K562 (cell line): ENCODE data around the gene ERF. TPM values are rescaled to one million over a fixed set of nuclear protein-coding genes. Genes with fewer than 3 reads are reported as not detected.

Experiments
- ATAC-seq: fragments of 200-7000 bp; cut with Tn5 transposase; 3 replicates; pipeline ENCODE4 v1.9.1; 2020; ENCODE audit warnings: moderate library complexity
- BruUV-seq: library from RNA; stranded (reverse); fragments of 400-500 nt; replicated peaks from 2 replicates; lab custom pipeline; 2021; lab: Mats Ljungman, UMichigan
- CTCF ChIA-PET: fragments of 300-600 bp; formaldehyde crosslinking; extraction: SDS; loops from one replicate; lab custom pipeline; 2021; ENCODE audit warnings: low intra/inter-chr PET ratio; lab: Yijun Ruan, JAX
- POLR2A ChIA-PET: fragments of 300-600, 350-650 bp; sonication (Branson Sonifier 250); formaldehyde crosslinking; extraction: SDS; loops from one replicate; lab custom pipeline; 2021; ENCODE audit warnings: antibody characterized with exemption, inconsistent platforms; lab: Yijun Ruan, JAX
- DNase-seq, 4 experiments: peaks; one replicate each; pipeline versions ENCODE4 v3.0.0 to v3.0.0-alpha.2; 2011 to 2018; ENCODE audit warnings: low spot score in 3 of 4, mixed read lengths in 3 of 4; ENCODE audit errors: extremely low read depth in 1 of 4
- FAIRE-seq: peaks from 2 replicates; lab custom pipeline; 2011; peaks lifted over from hg19 to GRCh38; lab: Jason Lieb, UNC
- H2AFZ ChIP-seq: 2 replicates; pipeline ENCODE4 v1.6.0; 2011; ENCODE audit warnings: low read depth, low read length, control low read depth, inconsistent platforms
- H3K27ac ChIP-seq: fragments of 200-600 bp; 3 replicates; pipeline ENCODE4 v1.8.0; 2011; ENCODE audit warnings: low read depth, mild to moderate bottlenecking, control low read depth, inconsistent platforms, low read length, moderate library complexity, mixed read lengths; ENCODE audit errors: extremely low read depth
- H3K27me3 ChIP-seq, 2 experiments: fragments of 300-600 bp in 1 of 2; 2 replicates in 1 of 2; 3 replicates in 1 of 2; pipeline versions ENCODE4 v1.6.0 to v1.8.0; 2011; ENCODE audit warnings: inconsistent platforms in 2 of 2, low read length in 2 of 2, mild to moderate bottlenecking in 1 of 2, mixed read lengths in 1 of 2, moderate library complexity in 1 of 2; ENCODE audit not compliant: control insufficient read depth in 2 of 2, insufficient read depth in 2 of 2
- H3K36me3 ChIP-seq: fragments of 300-600 bp; 3 replicates; pipeline ENCODE4 v1.8.0; 2011; ENCODE audit warnings: mild to moderate bottlenecking, low read length, inconsistent platforms; ENCODE audit not compliant: control insufficient read depth, insufficient read depth
- H3K4me1 ChIP-seq, 2 experiments: fragments of 200-600 bp in 1 of 2; replicated peaks in 1 of 2; 2 replicates in 1 of 2; 3 replicates in 1 of 2; pipeline versions ENCODE4 v1.5.1 to v1.8.0; 2011; ENCODE audit warnings: inconsistent platforms in 2 of 2, low read length in 2 of 2, mild to moderate bottlenecking in 1 of 2, mixed read lengths in 1 of 2, moderate library complexity in 1 of 2; ENCODE audit not compliant: control insufficient read depth in 2 of 2, insufficient read depth in 2 of 2
- H3K4me2 ChIP-seq: 2 replicates; pipeline ENCODE4 v1.6.1; 2011; ENCODE audit warnings: low read length, control low read depth, inconsistent platforms, mixed read lengths; ENCODE audit not compliant: insufficient read depth
- H3K4me3 ChIP-seq: fragments of 200-600 bp; sonication (generic), shearing (Covaris generic); 2 replicates; pipeline ENCODE4 v1.5.1; 2016; ENCODE audit warnings: control low read depth, inconsistent platforms
- H3K79me2 ChIP-seq: fragments of 200-600 bp; 3 replicates; pipeline ENCODE4 v1.8.0; 2011; ENCODE audit warnings: low read length, inconsistent platforms; ENCODE audit not compliant: control insufficient read depth, insufficient read depth
- H3K9ac ChIP-seq, 2 experiments: 2 replicates each; pipeline versions ENCODE4 v1.6.0 to v1.6.1; 2011; ENCODE audit warnings: low read depth in 2 of 2, low read length in 2 of 2, control low read depth in 1 of 2, inconsistent platforms in 1 of 2, mild to moderate bottlenecking in 1 of 2, mixed read lengths in 1 of 2; ENCODE audit not compliant: insufficient read depth in 1 of 2
- H3K9me1 ChIP-seq: one replicate; pipeline ENCODE4 v1.6.0; 2011; ENCODE audit warnings: inconsistent platforms, mild to moderate bottlenecking, low read length, moderate library complexity; ENCODE audit not compliant: control insufficient read depth, insufficient read depth
- H3K9me3 ChIP-seq: replicated peaks from 2 replicates; pipeline ENCODE4 v1.5.1; 2011; ENCODE audit warnings: low read depth, low read length, inconsistent platforms; ENCODE audit not compliant: control insufficient read depth, insufficient read depth
- H4K20me1 ChIP-seq: replicated peaks from 2 replicates; pipeline ENCODE4 v1.6.1; 2011; ENCODE audit warnings: low read length, inconsistent platforms, mixed read lengths; ENCODE audit not compliant: control insufficient read depth, insufficient read depth
- CBX5 ChIP-seq: IDR thresholded peaks from 2 replicates; pipeline ENCODE4 v1.6.1; 2014; ENCODE audit warnings: low read depth, borderline replicate concordance
- FOSL1 ChIP-seq: fragments of 200-800 bp; sonication (Bioruptor generic); conservative IDR thresholded peaks from 2 replicates; pipeline ENCODE4 v1.6.1; 2016; ENCODE audit warnings: missing genetic modification characterization, missing compliant biosample characterization
- FOXM1 ChIP-seq, 2 experiments: fragments of 450-650 bp in 1 of 2; sonication (generic) in 1 of 2; formaldehyde crosslinking in 1 of 2; IDR thresholded peaks; 2 replicates each; pipeline versions ENCODE4 v1.6.1 to v1.9.0; 2017 to 2022; ENCODE audit warnings: low read depth in 2 of 2, mild to moderate bottlenecking in 2 of 2, missing genetic modification reagents in 1 of 2, moderate library complexity in 1 of 2
- PHB ChIP-seq: fragments of 250-450 bp; sonication (Bioruptor Pico); IDR thresholded peaks from 2 replicates; pipeline ENCODE4 v1.5.0; 2021
- SMAD4 ChIP-seq: fragments of 250-450 bp; sonication (Bioruptor Pico); conservative IDR thresholded peaks from 2 replicates; pipeline ENCODE4 v1.8.0; 2021; ENCODE audit warnings: inconsistent platforms, mild to moderate bottlenecking, moderate library complexity
- WGBS: fragments of 100-300 bp; shearing (Covaris generic); methylation state at CpG from one replicate; pipeline ENCODE4 v1.1.6; 2016; ENCODE audit warnings: low coverage, mixed read lengths; ENCODE audit not compliant: insufficient coverage; ENCODE audit errors: missing lambda C conversion rate; 5-methylcytosine and 5-hydroxymethylcytosine counted together
- in situ Hi-C: fragments of 300-500 bp; cut with MboI; formaldehyde crosslinking; loops from 4 replicates; pipeline ENCODE4 v1.15.0; 2018; ENCODE audit warnings: inconsistent platforms, mixed read lengths
- intact Hi-C: fragments of 100-400 bp; cut with micrococcal nuclease; formaldehyde crosslinking; loops from 2 replicates; pipeline ENCODE4 v1.14.2; 2022
- polyA plus RNA-seq, 8 experiments: library from polyadenylated mRNA; depleted of rRNA in 4 of 8; stranded (reverse) in 5 of 8; unstranded in 3 of 8; fragments of >200 nt; fragmentation: Nextera tagmentation in 2 of 8; fragmentation: Illumina TruSeq in 1 of 8; extraction: Ambion mirVana in 2 of 8; extraction: Trizol in 1 of 8; gene quantifications; 2 replicates each; pipeline versions ENCODE4 v1.2.1 to v1.2.3, GENCODE V29; 2011 to 2014; ENCODE audit warnings: inconsistent platforms in 1 of 8, missing spikeins in 1 of 8
- total RNA-seq, 7 experiments: library from RNA; depleted of rRNA in 6 of 7; stranded (reverse); fragments of >200 nt in 6 of 7; fragmentation: Illumina TruSeq in 2 of 7; extraction: Trizol in 2 of 7; gene quantifications; 2 replicates each; pipeline versions ENCODE4 v1.2.1 to v1.2.3, GENCODE V29; 2011 to 2021; ENCODE audit warnings: low replicate concordance in 1 of 7
- TF ChIP-seq, protein P1 (sequence below), 3 experiments: fragments of 200-800 bp in 1 of 3; fragments of 250-450 bp in 1 of 3; fragments of 450-650 bp in 1 of 3; sonication (Bioruptor Pico) in 1 of 3; sonication (Bioruptor generic) in 1 of 3; formaldehyde crosslinking in 1 of 3; IDR thresholded peaks; 2 replicates each; pipeline versions ENCODE4 v1.6.1 to v1.8.0; 2016 to 2022; ENCODE audit warnings: mild to moderate bottlenecking in 2 of 3, missing genetic modification characterization in 2 of 3, missing compliant biosample characterization in 1 of 3, moderate library complexity in 1 of 3
- TF ChIP-seq, protein P2 (sequence below), 2 experiments: fragments of 450-650 bp in 1 of 2; sonication (generic) in 1 of 2; formaldehyde crosslinking; conservative IDR thresholded peaks; 2 replicates each; pipeline versions ENCODE4 v1.4.0 to v1.8.1; 2020 to 2022; ENCODE audit warnings: mild to moderate bottlenecking in 1 of 2, missing genetic modification reagents in 1 of 2
- TF ChIP-seq, protein P3 (sequence below), 2 experiments: fragments of 450-650 bp; conservative IDR thresholded peaks; 2 replicates each; pipeline ENCODE4 v1.6.1; 2017; ENCODE audit warnings: mild to moderate bottlenecking in 2 of 2, moderate library complexity in 2 of 2

ERF gene
- total and polyA plus RNA-seq, 9 of the 15 experiments (the other 6 are each of a cell fraction or from before 2014, with no cell fraction given): 0.03 to 75.4 (median 27.0) TPM

DNA sequence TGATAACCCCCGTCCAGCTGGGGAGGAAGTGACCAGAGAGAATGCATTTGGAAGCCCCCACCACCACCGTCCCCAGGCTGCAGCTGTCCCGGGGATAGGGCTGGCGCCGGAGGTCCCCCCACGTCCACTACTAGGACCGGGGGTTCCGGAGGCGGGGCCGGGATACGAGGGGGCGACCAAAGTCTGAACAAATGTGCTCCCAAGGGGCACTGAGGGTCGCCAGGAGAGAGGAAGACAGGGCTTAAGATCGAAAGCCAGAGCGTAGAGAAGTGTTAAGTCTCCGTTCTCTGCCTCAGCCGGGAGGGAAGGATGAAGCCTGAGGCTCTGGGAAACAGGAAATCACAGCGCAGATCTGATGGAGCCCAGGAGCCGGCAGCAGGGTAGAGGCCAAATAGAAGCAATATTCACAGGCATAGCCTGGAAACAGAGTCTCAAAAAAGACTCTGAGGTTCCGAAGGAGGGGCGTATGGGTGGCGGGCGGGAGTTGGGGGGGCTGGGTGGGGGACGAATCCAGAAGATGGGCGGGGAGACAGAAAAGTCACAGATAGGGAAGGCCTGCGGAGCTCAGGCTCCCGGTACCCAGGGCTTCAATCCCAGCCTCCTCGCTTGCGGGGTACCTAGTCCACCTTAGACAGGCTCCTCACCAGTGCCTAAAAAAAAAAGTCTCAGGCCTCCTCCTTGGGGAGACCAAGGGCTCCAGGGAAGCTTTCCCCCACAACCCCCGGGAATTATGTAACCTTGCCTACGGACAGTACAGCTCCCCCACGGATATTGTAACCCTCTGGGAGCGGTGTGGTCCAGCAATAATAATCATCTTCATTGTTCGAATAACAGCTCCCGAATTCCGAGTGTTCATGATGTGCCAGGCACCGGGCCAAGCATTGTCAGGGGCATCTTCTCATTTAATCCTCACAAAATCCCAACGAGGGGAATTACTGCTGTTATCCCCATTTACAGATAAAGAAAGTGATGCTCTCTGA is 1.1 kb upstream of the ERF start (continued):
- TF ChIP-seq CBX5: no peak

DNA sequence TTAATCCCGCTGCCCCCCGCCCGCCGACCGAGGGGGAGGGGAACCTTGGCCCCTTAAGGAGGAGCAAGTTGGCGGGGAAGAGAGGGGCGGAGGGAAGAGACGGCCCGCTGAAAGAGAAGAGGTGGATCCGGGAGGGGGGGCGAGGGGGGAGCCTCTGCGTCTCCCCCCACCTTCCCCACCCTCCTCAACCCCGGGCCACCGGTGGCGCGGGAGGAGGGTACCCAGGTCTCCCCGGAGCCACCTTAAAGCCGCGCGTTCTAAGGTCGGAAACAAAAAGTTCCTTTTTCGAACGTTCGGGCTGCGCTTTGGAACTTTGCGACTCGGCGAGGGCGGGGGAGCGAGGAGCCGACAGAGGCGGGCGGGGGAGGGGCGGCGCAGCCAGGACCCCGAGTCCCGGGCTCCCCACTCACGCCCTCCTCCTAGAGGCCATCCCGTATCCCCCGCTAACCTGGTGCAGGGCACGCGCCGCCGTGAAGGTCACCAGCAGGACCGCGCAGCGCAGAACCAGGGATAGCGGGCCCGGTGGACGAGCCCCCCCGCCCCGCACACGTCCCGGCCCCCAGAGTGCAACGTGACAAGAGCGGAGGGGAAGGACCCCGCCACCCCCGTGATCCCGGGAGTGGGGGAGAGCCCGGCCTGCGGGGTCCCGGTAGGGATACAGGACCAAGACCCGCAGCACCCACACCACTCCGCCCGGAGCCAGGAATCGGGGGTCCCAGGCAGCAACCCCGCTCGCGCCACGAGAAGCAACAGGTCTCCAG is 659 bp downstream of the ERF start:
- peak; percentile 53 for ATAC-seq
- TF ChIP-seq FOXM1 (IDR thresholded peaks at IDR 0.05; ENCODE audit: low read depth) (peak; percentile 88), FOXM1 (CRISPR knock-in tag; IDR thresholded peaks at IDR 0.05; ENCODE audit: low read depth) (no peak), SMAD4 (CRISPR knock-in tag) (peak; percentile 24; the same call in 1 of the 2 replicates), PHB (0 out of 2 replicates have a peak, but pooled peaks have one; percentile 73), FOSL1 (no peak)
- TF ChIP-seq, protein P1, sequence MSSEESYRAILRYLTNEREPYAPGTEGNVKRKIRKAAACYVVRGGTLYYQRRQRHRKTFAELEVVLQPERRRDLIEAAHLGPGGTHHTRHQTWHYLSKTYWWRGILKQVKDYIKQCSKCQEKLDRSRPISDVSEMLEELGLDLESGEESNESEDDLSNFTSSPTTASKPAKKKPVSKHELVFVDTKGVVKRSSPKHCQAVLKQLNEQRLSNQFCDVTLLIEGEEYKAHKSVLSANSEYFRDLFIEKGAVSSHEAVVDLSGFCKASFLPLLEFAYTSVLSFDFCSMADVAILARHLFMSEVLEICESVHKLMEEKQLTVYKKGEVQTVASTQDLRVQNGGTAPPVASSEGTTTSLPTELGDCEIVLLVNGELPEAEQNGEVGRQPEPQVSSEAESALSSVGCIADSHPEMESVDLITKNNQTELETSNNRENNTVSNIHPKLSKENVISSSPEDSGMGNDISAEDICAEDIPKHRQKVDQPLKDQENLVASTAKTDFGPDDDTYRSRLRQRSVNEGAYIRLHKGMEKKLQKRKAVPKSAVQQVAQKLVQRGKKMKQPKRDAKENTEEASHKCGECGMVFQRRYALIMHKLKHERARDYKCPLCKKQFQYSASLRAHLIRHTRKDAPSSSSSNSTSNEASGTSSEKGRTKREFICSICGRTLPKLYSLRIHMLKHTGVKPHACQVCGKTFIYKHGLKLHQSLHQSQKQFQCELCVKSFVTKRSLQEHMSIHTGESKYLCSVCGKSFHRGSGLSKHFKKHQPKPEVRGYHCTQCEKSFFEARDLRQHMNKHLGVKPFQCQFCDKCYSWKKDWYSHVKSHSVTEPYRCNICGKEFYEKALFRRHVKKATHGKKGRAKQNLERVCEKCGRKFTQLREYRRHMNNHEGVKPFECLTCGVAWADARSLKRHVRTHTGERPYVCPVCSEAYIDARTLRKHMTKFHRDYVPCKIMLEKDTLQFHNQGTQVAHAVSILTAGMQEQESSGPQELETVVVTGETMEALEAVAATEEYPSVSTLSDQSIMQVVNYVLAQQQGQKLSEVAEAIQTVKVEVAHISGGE (CRISPR knock-in tag; IDR thresholded peaks at IDR 0.05): 0 out of 6 replicates have a peak, but pooled peaks of 1 of the 3 experiments have one; percentile 26
- TF ChIP-seq, protein P2, sequence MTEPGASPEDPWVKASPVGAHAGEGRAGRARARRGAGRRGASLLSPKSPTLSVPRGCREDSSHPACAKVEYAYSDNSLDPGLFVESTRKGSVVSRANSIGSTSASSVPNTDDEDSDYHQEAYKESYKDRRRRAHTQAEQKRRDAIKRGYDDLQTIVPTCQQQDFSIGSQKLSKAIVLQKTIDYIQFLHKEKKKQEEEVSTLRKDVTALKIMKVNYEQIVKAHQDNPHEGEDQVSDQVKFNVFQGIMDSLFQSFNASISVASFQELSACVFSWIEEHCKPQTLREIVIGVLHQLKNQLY (CRISPR knock-in tag; conservative IDR thresholded peaks at IDR 0.05): 0 out of 4 replicates have a peak, but pooled peaks of 1 of the 2 experiments have one; percentile 11
- TF ChIP-seq, protein P3, sequence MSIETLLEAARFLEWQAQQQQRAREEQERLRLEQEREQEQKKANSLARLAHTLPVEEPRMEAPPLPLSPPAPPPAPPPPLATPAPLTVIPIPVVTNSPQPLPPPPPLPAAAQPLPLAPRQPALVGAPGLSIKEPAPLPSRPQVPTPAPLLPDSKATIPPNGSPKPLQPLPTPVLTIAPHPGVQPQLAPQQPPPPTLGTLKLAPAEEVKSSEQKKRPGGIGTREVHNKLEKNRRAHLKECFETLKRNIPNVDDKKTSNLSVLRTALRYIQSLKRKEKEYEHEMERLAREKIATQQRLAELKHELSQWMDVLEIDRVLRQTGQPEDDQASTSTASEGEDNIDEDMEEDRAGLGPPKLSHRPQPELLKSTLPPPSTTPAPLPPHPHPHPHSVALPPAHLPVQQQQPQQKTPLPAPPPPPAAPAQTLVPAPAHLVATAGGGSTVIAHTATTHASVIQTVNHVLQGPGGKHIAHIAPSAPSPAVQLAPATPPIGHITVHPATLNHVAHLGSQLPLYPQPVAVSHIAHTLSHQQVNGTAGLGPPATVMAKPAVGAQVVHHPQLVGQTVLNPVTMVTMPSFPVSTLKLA (conservative IDR thresholded peaks at IDR 0.05): peak; percentile 62 to 68; a peak in 3 of 4 replicates

More for the DNA sequence above, 659 bp downstream of the ERF start:
- WGBS: under 1% methylated on average over 30 of the region's 70 CpGs
- intact Hi-C loops: loop anchor here (2.0 kb wide), 1 partner anchor 15 kb away; the partner anchor contains the start of gene CIC
- Histone ChIP-seq H3K27ac (peak overlapping the region; percentile 96), H3K9me1 (peaks cover 7% of the 10 kb centered on the region), H3K27me3 (no peaks in the 10 kb centered on the region), H3K36me3 (peaks cover 32% of the 10 kb centered on the region; the same call in 2 of the 3 replicates), H3K9ac (peak overlapping the region; percentile 91 to 95), H3K4me1 (peaks cover 19 to 65% of the 10 kb centered on the region in 2 experiments), H2AFZ (peak overlapping the region; percentile 74), H3K4me3 (peak overlapping the region; percentile 98), H3K9me3 (no peaks in the 10 kb centered on the region), H4K20me1 (peaks cover 10% of the 10 kb centered on the region; the same call in 1 of the 2 replicates), H3K79me2 (peaks cover 52% of the 10 kb centered on the region), H3K4me2 (peak overlapping the region; percentile 78; the same call in 1 of the 2 replicates)
- in situ Hi-C loops: no loop called here
- ChIA-PET POLR2A (interaction anchor here (0.6 kb wide), 1 partner anchor 97 kb away, joined by 3 read pairs; no protein-coding TSS in a partner anchor), CTCF (no interaction called here)
- TSS peak; percentile 60 for BruUV-seq
- DNase-seq: peak; percentile 68 to 87 (median 76)
- FAIRE-seq: peak; percentile 61
